Liver (tissue), 3 donors: Measurements from ENCODE around the gene C4B.

Experiments used
- EGR1 ChIP-seq, 2 donors: IDR thresholded peaks; 2 replicates each; pipeline ENCODE4 v1.6.1; 2016 to 2018; ENCODE audit warnings: antibody characterized with exemption in 2 of 2, low read depth in 2 of 2
- GABPA ChIP-seq, 2 donors: IDR thresholded peaks in 1 of 2; conservative IDR thresholded peaks in 1 of 2; 2 replicates each; pipeline ENCODE4 v1.6.1; 2016; ENCODE audit warnings: antibody characterized with exemption in 2 of 2, mild to moderate bottlenecking in 1 of 2, moderate library complexity in 1 of 2
- JUND ChIP-seq, 2 donors: IDR thresholded peaks; 2 replicates each; pipeline ENCODE4 v1.6.1; 2016; ENCODE audit warnings: antibody characterized with exemption in 2 of 2
- RAD21 ChIP-seq, 2 donors: IDR thresholded peaks; 2 replicates each; pipeline ENCODE4 v1.6.1; 2016; ENCODE audit warnings: antibody characterized with exemption in 2 of 2, mild to moderate bottlenecking in 2 of 2
- SP1 ChIP-seq: IDR thresholded peaks from 2 replicates; pipeline ENCODE4 v1.6.1; 2018; ENCODE audit warnings: antibody characterized with exemption, mild to moderate bottlenecking
- TAF1 ChIP-seq: conservative IDR thresholded peaks from 2 replicates; pipeline ENCODE4 v1.6.1; 2016; ENCODE audit warnings: antibody characterized with exemption, mild to moderate bottlenecking
- YY1 ChIP-seq: IDR thresholded peaks from 2 replicates; pipeline ENCODE4 v1.6.1; 2016; ENCODE audit warnings: antibody characterized with exemption, mild to moderate bottlenecking
- TF ChIP-seq, protein P1 (sequence below): fragments of 150-350 bp; IDR thresholded peaks from 2 replicates; pipeline ENCODE4 v1.5.1; 2017; ENCODE audit warnings: improper control_type of control experiment, low read depth, low read length; ENCODE audit not compliant: missing input control
- TF ChIP-seq, protein P2 (sequence below): IDR thresholded peaks from 2 replicates; pipeline ENCODE4 v1.6.1; 2016; ENCODE audit warnings: antibody characterized with exemption
- TF ChIP-seq, protein P3 (sequence below): IDR thresholded peaks from 2 replicates; pipeline ENCODE4 v1.6.1; 2016; ENCODE audit warnings: antibody characterized with exemption, mild to moderate bottlenecking
- TF ChIP-seq, protein P4 (sequence below): IDR thresholded peaks from 2 replicates; pipeline ENCODE4 v1.6.1; 2016; ENCODE audit warnings: antibody characterized with exemption
- donor health status: healthy.
- donor health status: healthy.

DNA sequence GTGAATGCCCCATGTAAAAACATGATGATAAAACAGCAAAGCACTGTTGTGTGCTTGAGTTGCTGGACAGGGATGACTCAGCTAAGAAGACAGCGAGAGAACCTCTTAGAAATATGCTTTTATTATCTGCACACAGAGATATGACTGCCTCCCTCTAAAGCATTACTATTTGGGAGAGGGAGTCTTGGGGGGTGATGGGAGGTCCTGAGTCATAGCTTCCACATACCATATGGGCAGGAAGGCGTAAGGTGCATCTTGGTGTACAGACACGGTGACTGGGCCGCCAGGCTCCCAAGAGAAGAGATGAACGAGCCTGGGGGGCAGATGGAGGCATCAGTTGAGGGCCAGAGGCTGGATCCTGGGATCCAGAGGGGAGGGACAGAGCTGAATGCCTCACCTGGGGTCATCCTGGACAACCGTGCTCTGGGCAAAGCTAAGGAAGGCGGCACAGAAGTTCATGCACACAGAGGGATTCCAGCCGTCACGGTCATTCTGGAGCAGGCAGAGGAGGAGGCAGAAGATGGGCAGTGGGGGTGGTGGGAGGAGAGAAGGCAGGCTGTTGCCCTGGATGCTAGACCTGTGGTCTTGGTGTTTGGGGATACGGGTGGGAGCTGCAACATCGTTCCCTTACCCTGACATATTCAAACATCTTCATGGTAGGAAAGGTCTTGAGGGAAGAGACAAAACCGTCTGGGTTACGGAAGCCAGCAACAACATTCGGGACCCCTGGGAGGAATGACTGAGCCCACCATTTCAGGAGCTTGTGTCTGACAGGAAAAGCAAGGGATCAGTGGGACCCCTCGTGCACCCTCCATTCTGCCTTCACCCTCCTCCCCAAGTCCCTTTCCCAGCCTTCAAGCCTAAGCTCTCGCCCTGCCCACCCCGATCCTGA is 44.6 kb upstream of the C4B start:
- TF ChIP-seq, protein P1, sequence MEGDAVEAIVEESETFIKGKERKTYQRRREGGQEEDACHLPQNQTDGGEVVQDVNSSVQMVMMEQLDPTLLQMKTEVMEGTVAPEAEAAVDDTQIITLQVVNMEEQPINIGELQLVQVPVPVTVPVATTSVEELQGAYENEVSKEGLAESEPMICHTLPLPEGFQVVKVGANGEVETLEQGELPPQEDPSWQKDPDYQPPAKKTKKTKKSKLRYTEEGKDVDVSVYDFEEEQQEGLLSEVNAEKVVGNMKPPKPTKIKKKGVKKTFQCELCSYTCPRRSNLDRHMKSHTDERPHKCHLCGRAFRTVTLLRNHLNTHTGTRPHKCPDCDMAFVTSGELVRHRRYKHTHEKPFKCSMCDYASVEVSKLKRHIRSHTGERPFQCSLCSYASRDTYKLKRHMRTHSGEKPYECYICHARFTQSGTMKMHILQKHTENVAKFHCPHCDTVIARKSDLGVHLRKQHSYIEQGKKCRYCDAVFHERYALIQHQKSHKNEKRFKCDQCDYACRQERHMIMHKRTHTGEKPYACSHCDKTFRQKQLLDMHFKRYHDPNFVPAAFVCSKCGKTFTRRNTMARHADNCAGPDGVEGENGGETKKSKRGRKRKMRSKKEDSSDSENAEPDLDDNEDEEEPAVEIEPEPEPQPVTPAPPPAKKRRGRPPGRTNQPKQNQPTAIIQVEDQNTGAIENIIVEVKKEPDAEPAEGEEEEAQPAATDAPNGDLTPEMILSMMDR = no peak
- TF ChIP-seq, protein P2, sequence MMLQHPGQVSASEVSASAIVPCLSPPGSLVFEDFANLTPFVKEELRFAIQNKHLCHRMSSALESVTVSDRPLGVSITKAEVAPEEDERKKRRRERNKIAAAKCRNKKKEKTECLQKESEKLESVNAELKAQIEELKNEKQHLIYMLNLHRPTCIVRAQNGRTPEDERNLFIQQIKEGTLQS = no peak
- TF ChIP-seq GABPA (IDR thresholded peaks at IDR 0.05 in 1 of 2, conservative IDR thresholded peaks at IDR 0.05 in 1 of 2) (no peak), TAF1 (no peak), YY1 (no peak), EGR1 (IDR thresholded peaks at IDR 0.05; ENCODE audit: low read depth in 2 of 2) (no peak), RAD21 (IDR thresholded peaks at IDR 0.05) (no peak), SP1 (no peak), JUND (IDR thresholded peaks at IDR 0.05) (no peak)
- TF ChIP-seq, protein P3, sequence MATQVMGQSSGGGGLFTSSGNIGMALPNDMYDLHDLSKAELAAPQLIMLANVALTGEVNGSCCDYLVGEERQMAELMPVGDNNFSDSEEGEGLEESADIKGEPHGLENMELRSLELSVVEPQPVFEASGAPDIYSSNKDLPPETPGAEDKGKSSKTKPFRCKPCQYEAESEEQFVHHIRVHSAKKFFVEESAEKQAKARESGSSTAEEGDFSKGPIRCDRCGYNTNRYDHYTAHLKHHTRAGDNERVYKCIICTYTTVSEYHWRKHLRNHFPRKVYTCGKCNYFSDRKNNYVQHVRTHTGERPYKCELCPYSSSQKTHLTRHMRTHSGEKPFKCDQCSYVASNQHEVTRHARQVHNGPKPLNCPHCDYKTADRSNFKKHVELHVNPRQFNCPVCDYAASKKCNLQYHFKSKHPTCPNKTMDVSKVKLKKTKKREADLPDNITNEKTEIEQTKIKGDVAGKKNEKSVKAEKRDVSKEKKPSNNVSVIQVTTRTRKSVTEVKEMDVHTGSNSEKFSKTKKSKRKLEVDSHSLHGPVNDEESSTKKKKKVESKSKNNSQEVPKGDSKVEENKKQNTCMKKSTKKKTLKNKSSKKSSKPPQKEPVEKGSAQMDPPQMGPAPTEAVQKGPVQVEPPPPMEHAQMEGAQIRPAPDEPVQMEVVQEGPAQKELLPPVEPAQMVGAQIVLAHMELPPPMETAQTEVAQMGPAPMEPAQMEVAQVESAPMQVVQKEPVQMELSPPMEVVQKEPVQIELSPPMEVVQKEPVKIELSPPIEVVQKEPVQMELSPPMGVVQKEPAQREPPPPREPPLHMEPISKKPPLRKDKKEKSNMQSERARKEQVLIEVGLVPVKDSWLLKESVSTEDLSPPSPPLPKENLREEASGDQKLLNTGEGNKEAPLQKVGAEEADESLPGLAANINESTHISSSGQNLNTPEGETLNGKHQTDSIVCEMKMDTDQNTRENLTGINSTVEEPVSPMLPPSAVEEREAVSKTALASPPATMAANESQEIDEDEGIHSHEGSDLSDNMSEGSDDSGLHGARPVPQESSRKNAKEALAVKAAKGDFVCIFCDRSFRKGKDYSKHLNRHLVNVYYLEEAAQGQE = no peak
- TF ChIP-seq, protein P4, sequence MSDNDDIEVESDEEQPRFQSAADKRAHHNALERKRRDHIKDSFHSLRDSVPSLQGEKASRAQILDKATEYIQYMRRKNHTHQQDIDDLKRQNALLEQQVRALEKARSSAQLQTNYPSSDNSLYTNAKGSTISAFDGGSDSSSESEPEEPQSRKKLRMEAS = no peak
